ENCODE measurements around the gene NCAPG.

Gene NCAPG
- 0.87 to 9.5 (median 2.7) reads per million in 3 experiments for total RNA-seq

GRCh38 chr4:17810260-17811077 is at the start of gene NCAPG, which contains the start of gene DCAF16:
NCAPG (plus strand) TSS chr4:17810979; CDS start chr4:17811078, 99 bp downstream.
DCAF16 (minus strand) TSS chr4:17810757; CDS start chr4:17804141, 6,616 bp downstream.
- peak; percentile 98 for DNase-seq

- no peak for DNase-seq
Measured at GRCh38 chr4:17761062-17761461, 49.7 kb upstream of the NCAPG start.

GRCh38 chr4:17762726-17763125 is 48.1 kb upstream of the NCAPG start:
- DNase-seq, result no peak

GRCh38 chr4:17763416-17763815 is 47.4 kb upstream of the NCAPG start:
- no peak for DNase-seq

GRCh38 chr4:17763931-17764330 is 46.8 kb upstream of the NCAPG start:
- no peak for DNase-seq

GRCh38 chr4:17765514-17766286 is 45.1 kb upstream of the NCAPG start:
- no peak for DNase-seq

- DNase-seq, result no peak
Measured at GRCh38 chr4:17766826-17767458, 43.8 kb upstream of the NCAPG start.

GRCh38 chr4:17769406-17770174 is 41.2 kb upstream of the NCAPG start:
- DNase-seq, result no peak

- no peak for DNase-seq
Measured at GRCh38 chr4:17770845-17771244, 39.9 kb upstream of the NCAPG start.

GRCh38 chr4:17771284-17771908 is 39.4 kb upstream of the NCAPG start:
- no peak for DNase-seq

GRCh38 chr4:17773135-17773698 is 37.6 kb upstream of the NCAPG start:
- DNase-seq, result no peak

GRCh38 chr4:17778431-17778830 is 32.3 kb upstream of the NCAPG start:
- DNase-seq, result no peak

- DNase-seq, result no peak
Measured at GRCh38 chr4:17780501-17781299, 30.1 kb upstream of the NCAPG start.

- DNase-seq, result no peak
Measured at GRCh38 chr4:17781300-17782287, 29.2 kb upstream of the NCAPG start, which contains the start of gene FAM184B. FAM184B (minus strand) TSS chr4:17781621; CDS start chr4:17781299, 322 bp downstream.

GRCh38 chr4:17785858-17786257 is 24.9 kb upstream of the NCAPG start:
- no peak for DNase-seq

- no peak for DNase-seq
Measured at GRCh38 chr4:17786567-17786966, 24.2 kb upstream of the NCAPG start.

- no peak for DNase-seq
Measured at GRCh38 chr4:17787315-17787714, 23.5 kb upstream of the NCAPG start.

GRCh38 chr4:17788956-17789355 is 21.8 kb upstream of the NCAPG start:
- DNase-seq, result no peak

- DNase-seq, result no peak
Measured at GRCh38 chr4:17794730-17795129, 16.0 kb upstream of the NCAPG start.

Measured in central memory CD4-positive, alpha-beta T cell (primary cell).